ENCODE measurements around the gene CARM1. TPM values are rescaled to one million over a fixed set of nuclear protein-coding genes. Genes with fewer than 3 reads are reported as not detected.

CARM1 gene
- polyA plus RNA-seq, 2 donors = 28.5 to 35.7 TPM

GRCh38 chr19:10885201-10886169 is 14.1 kb downstream of the CARM1 start:
- Histone ChIP-seq H3K4me1 (ENCODE audit: control insufficient read depth in 2 of 2, insufficient read depth in 2 of 2, low read length in 1 of 2) (peaks cover 14 to 19% of the 10 kb centered on the region in 2 donors), H3K27me3 (ENCODE audit: control insufficient read depth in 1 of 2, insufficient read depth in 2 of 2, low read length in 2 of 2) (no peaks in the 10 kb centered on the region), H3K36me3 (ENCODE audit: control insufficient read depth in 2 of 2, insufficient read depth in 2 of 2, low read length in 1 of 2) (peaks cover 0 to 3% of the 10 kb centered on the region in 2 donors), H3K4me3 (ENCODE audit: low read depth in 1 of 2, low read length in 2 of 2) (no peak overlapping the region), H3K9me3 (ENCODE audit: control insufficient read depth in 2 of 2, insufficient read depth in 1 of 2, low read depth in 1 of 2, low read length in 1 of 2) (no peaks in the 10 kb centered on the region), H3K27ac (ENCODE audit: low read depth in 2 of 2, low read length in 1 of 2) (no peak overlapping the region)
- 61 to 71% methylated on average over 20 of the region's 20 CpGs for WGBS, 2 donors

GRCh38 chr19:10887616-10888367 is 16.4 kb downstream of the CARM1 start:
- WGBS, 2 donors = 75 to 77% methylated on average over 9 of the region's 9 CpGs
- H3K27me3 ChIP-seq (ENCODE audit: control insufficient read depth in 1 of 2, insufficient read depth in 2 of 2, low read length in 2 of 2) = no peaks in the 10 kb centered on the region
- H3K4me1 ChIP-seq (ENCODE audit: control insufficient read depth in 2 of 2, insufficient read depth in 2 of 2, low read length in 1 of 2) = peaks cover 12 to 29% of the 10 kb centered on the region in 2 donors
- peaks cover 0 to 3% of the 10 kb centered on the region in 2 donors for H3K36me3 ChIP-seq (ENCODE audit: control insufficient read depth in 2 of 2, insufficient read depth in 2 of 2, low read length in 1 of 2)
- peak overlapping the region in 1 of 2 donors; percentile 28 for H3K27ac ChIP-seq (ENCODE audit: low read depth in 2 of 2, low read length in 1 of 2)
- H3K9me3 ChIP-seq (ENCODE audit: control insufficient read depth in 2 of 2, insufficient read depth in 1 of 2, low read depth in 1 of 2, low read length in 1 of 2) = no peaks in the 10 kb centered on the region
- H3K4me3 ChIP-seq (ENCODE audit: low read depth in 1 of 2, low read length in 2 of 2) = no peak overlapping the region

GRCh38 chr19:10888421-10888866 is 17.1 kb downstream of the CARM1 start:
- 45 to 51% methylated on average over 13 of the region's 13 CpGs for WGBS, 2 donors
- H3K4me3 ChIP-seq (ENCODE audit: low read depth in 1 of 2, low read length in 2 of 2) = no peak overlapping the region
- peaks cover 12 to 26% of the 10 kb centered on the region in 2 donors for H3K4me1 ChIP-seq (ENCODE audit: control insufficient read depth in 2 of 2, insufficient read depth in 2 of 2, low read length in 1 of 2)
- H3K27me3 ChIP-seq (ENCODE audit: control insufficient read depth in 1 of 2, insufficient read depth in 2 of 2, low read length in 2 of 2) = no peaks in the 10 kb centered on the region
- H3K27ac ChIP-seq (ENCODE audit: low read depth in 2 of 2, low read length in 1 of 2) = peak overlapping the region in 1 of 2 donors; percentile 28
- H3K36me3 ChIP-seq (ENCODE audit: control insufficient read depth in 2 of 2, insufficient read depth in 2 of 2, low read length in 1 of 2) = peaks cover 0 to 3% of the 10 kb centered on the region in 2 donors
- H3K9me3 ChIP-seq (ENCODE audit: control insufficient read depth in 2 of 2, insufficient read depth in 1 of 2, low read depth in 1 of 2, low read length in 1 of 2) = no peaks in the 10 kb centered on the region

GRCh38 chr19:10889880-10890279 is 18.5 kb downstream of the CARM1 start:
- Histone ChIP-seq H3K36me3 (ENCODE audit: control insufficient read depth in 2 of 2, insufficient read depth in 2 of 2, low read length in 1 of 2) (peaks cover 0 to 3% of the 10 kb centered on the region in 2 donors), H3K4me1 (ENCODE audit: control insufficient read depth in 2 of 2, insufficient read depth in 2 of 2, low read length in 1 of 2) (peaks cover 12 to 29% of the 10 kb centered on the region in 2 donors), H3K27ac (ENCODE audit: low read depth in 2 of 2, low read length in 1 of 2) (no peak overlapping the region), H3K27me3 (ENCODE audit: control insufficient read depth in 1 of 2, insufficient read depth in 2 of 2, low read length in 2 of 2) (no peaks in the 10 kb centered on the region), H3K4me3 (ENCODE audit: low read depth in 1 of 2, low read length in 2 of 2) (no peak overlapping the region), H3K9me3 (ENCODE audit: control insufficient read depth in 2 of 2, insufficient read depth in 1 of 2, low read depth in 1 of 2, low read length in 1 of 2) (no peaks in the 10 kb centered on the region)
- 95 to 98% methylated on average over 4 of the region's 4 CpGs for WGBS, 2 donors

- H3K4me3 ChIP-seq (ENCODE audit: low read depth in 1 of 2, low read length in 2 of 2) = no peak overlapping the region
- peak overlapping the region; percentile 95 to 97 for H3K27ac ChIP-seq (ENCODE audit: low read depth in 2 of 2, low read length in 1 of 2)
- H3K36me3 ChIP-seq (ENCODE audit: control insufficient read depth in 2 of 2, insufficient read depth in 2 of 2, low read length in 1 of 2) = no peaks in the 10 kb centered on the region
- no peaks in the 10 kb centered on the region for H3K9me3 ChIP-seq (ENCODE audit: control insufficient read depth in 2 of 2, insufficient read depth in 1 of 2, low read depth in 1 of 2, low read length in 1 of 2)
- no peaks in the 10 kb centered on the region for H3K27me3 ChIP-seq (ENCODE audit: control insufficient read depth in 1 of 2, insufficient read depth in 2 of 2, low read length in 2 of 2)
- WGBS, 2 donors = 36 to 39% methylated on average over 21 of the region's 21 CpGs
- peaks cover 10 to 32% of the 10 kb centered on the region in 2 donors for H3K4me1 ChIP-seq (ENCODE audit: control insufficient read depth in 2 of 2, insufficient read depth in 2 of 2, low read length in 1 of 2)
These were observed 20.2 kb downstream of the CARM1 start for GRCh38 chr19:10891405-10892086.

- Histone ChIP-seq H3K4me3 (ENCODE audit: low read depth in 1 of 2, low read length in 2 of 2) (no peak overlapping the region), H3K9me3 (ENCODE audit: control insufficient read depth in 2 of 2, insufficient read depth in 1 of 2, low read depth in 1 of 2, low read length in 1 of 2) (no peaks in the 10 kb centered on the region), H3K36me3 (ENCODE audit: control insufficient read depth in 2 of 2, insufficient read depth in 2 of 2, low read length in 1 of 2) (no peaks in the 10 kb centered on the region), H3K27ac (ENCODE audit: low read depth in 2 of 2, low read length in 1 of 2) (peak overlapping the region; percentile 95 to 97), H3K27me3 (ENCODE audit: control insufficient read depth in 1 of 2, insufficient read depth in 2 of 2, low read length in 2 of 2) (no peaks in the 10 kb centered on the region), H3K4me1 (ENCODE audit: control insufficient read depth in 2 of 2, insufficient read depth in 2 of 2, low read length in 1 of 2) (peaks cover 11 to 34% of the 10 kb centered on the region in 2 donors)
- 70 to 77% methylated on average over 13 of the region's 13 CpGs for WGBS, 2 donors
These were observed 20.9 kb downstream of the CARM1 start for GRCh38 chr19:10892256-10892655.

GRCh38 chr19:10894911-10895213 is 23.5 kb downstream of the CARM1 start:
- no peaks in the 10 kb centered on the region for H3K9me3 ChIP-seq (ENCODE audit: control insufficient read depth in 2 of 2, insufficient read depth in 1 of 2, low read depth in 1 of 2, low read length in 1 of 2)
- no peak overlapping the region for H3K4me3 ChIP-seq (ENCODE audit: low read depth in 1 of 2, low read length in 2 of 2)
- H3K27ac ChIP-seq (ENCODE audit: low read depth in 2 of 2, low read length in 1 of 2) = no peak overlapping the region
- 92% methylated on average over 7 of the region's 7 CpGs for WGBS, 2 donors
- no peaks in the 10 kb centered on the region for H3K27me3 ChIP-seq (ENCODE audit: control insufficient read depth in 1 of 2, insufficient read depth in 2 of 2, low read length in 2 of 2)
- H3K4me1 ChIP-seq (ENCODE audit: control insufficient read depth in 2 of 2, insufficient read depth in 2 of 2, low read length in 1 of 2) = peaks cover 6 to 36% of the 10 kb centered on the region in 2 donors
- no peaks in the 10 kb centered on the region for H3K36me3 ChIP-seq (ENCODE audit: control insufficient read depth in 2 of 2, insufficient read depth in 2 of 2, low read length in 1 of 2)

GRCh38 chr19:10895363-10895762 is 24.0 kb downstream of the CARM1 start:
- 86 to 87% methylated on average over 6 of the region's 6 CpGs for WGBS, 2 donors
- H3K27ac ChIP-seq (ENCODE audit: low read depth in 2 of 2, low read length in 1 of 2) = no peak overlapping the region
- peaks cover 6 to 36% of the 10 kb centered on the region in 2 donors for H3K4me1 ChIP-seq (ENCODE audit: control insufficient read depth in 2 of 2, insufficient read depth in 2 of 2, low read length in 1 of 2)

GRCh38 chr19:10895920-10896319 is 24.6 kb downstream of the CARM1 start:
- no peaks in the 10 kb centered on the region for H3K9me3 ChIP-seq (ENCODE audit: control insufficient read depth in 2 of 2, insufficient read depth in 1 of 2, low read depth in 1 of 2, low read length in 1 of 2)
- H3K4me3 ChIP-seq (ENCODE audit: low read depth in 1 of 2, low read length in 2 of 2) = no peak overlapping the region
- H3K36me3 ChIP-seq (ENCODE audit: control insufficient read depth in 2 of 2, insufficient read depth in 2 of 2, low read length in 1 of 2) = no peaks in the 10 kb centered on the region
- H3K27me3 ChIP-seq (ENCODE audit: control insufficient read depth in 1 of 2, insufficient read depth in 2 of 2, low read length in 2 of 2) = no peaks in the 10 kb centered on the region
- peaks cover 6 to 33% of the 10 kb centered on the region in 2 donors for H3K4me1 ChIP-seq (ENCODE audit: control insufficient read depth in 2 of 2, insufficient read depth in 2 of 2, low read length in 1 of 2)
- 88 to 93% methylated on average over 12 of the region's 12 CpGs for WGBS, 2 donors
- no peak overlapping the region for H3K27ac ChIP-seq (ENCODE audit: low read depth in 2 of 2, low read length in 1 of 2)

More at GRCh38 chr19:10895363-10895762, 24.0 kb downstream of the CARM1 start:
- no peaks in the 10 kb centered on the region for H3K36me3 ChIP-seq (ENCODE audit: control insufficient read depth in 2 of 2, insufficient read depth in 2 of 2, low read length in 1 of 2)
- no peak overlapping the region for H3K4me3 ChIP-seq (ENCODE audit: low read depth in 1 of 2, low read length in 2 of 2)
- no peaks in the 10 kb centered on the region for H3K9me3 ChIP-seq (ENCODE audit: control insufficient read depth in 2 of 2, insufficient read depth in 1 of 2, low read depth in 1 of 2, low read length in 1 of 2)
- H3K27me3 ChIP-seq (ENCODE audit: control insufficient read depth in 1 of 2, insufficient read depth in 2 of 2, low read length in 2 of 2) = no peaks in the 10 kb centered on the region
